ENCODE results near the gene ERVW-1. TPM values are rescaled to one million over a fixed set of nuclear protein-coding genes. Genes with fewer than 3 reads are reported as not detected.

Gene ERVW-1
- total RNA-seq, 1 donor from 2014 or later = not detected

Other genes starting within 250 kb of the ERVW-1 start
- gene KRIT1, start 232.0 kb downstream of the ERVW-1 start, total RNA-seq (ENCODE audit: unreplicated experiment) = 37.8 TPM
- 77.7 TPM for gene ANKIB1, start 232.0 kb downstream of the ERVW-1 start, total RNA-seq (ENCODE audit: unreplicated experiment)
- gene GATAD1, start 30.5 kb downstream of the ERVW-1 start, total RNA-seq (ENCODE audit: unreplicated experiment) = 20.3 TPM
- gene PEX1, start 50.6 kb upstream of the ERVW-1 start, total RNA-seq (ENCODE audit: unreplicated experiment) = 21.2 TPM
- 15.4 TPM for gene RBM48, start 50.8 kb upstream of the ERVW-1 start, total RNA-seq (ENCODE audit: unreplicated experiment)
- 25.0 TPM for gene FAM133B, start 112.4 kb upstream of the ERVW-1 start, total RNA-seq (ENCODE audit: unreplicated experiment)